GM21529 (cell line): ENCODE results near the gene UBE2L6.
"Not testable (repeated sequence)": the region's sequence is repeated elsewhere in the genome, so short reads cannot be mapped to it uniquely, and the experiment has no call there.

Source experiments
- ATAC-seq: cut with Tn5 transposase; IDR thresholded peaks from one replicate; pipeline ENCODE4 v1.9.1; 2021; ENCODE audit not compliant: unreplicated experiment

Gene UBE2L6

DNA sequence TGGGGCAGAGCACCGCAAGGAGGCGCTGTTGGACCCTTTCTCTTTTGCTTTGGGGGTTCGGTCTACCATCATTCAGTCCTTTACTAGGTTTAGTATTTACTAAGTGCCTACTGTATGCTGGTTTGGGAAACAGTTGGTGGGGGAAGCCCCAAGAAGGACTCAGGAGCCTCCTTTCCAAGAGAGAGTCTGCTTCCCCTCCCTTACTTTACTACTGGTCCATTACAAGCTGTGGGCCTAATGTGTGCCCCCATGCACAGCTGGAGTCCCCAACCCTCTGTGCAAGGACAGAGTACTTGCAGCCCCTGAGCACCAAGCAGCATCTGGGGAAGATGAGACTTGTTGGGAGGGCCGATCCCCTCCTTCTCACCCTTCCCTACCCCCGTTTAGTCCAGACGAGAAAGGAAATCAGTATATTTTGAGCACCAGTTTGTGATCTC lies 876 bp upstream of the UBE2L6 start:
- ATAC-seq = peak; percentile 67

GRCh38 chr11:57566905-57567514 lies 462 bp downstream of the UBE2L6 start:
- ATAC-seq = peak; percentile 1

- ATAC-seq = peak; percentile 68
These were observed 1.2 kb downstream of the UBE2L6 start for GRCh38 chr11:57566005-57566904.

DNA sequence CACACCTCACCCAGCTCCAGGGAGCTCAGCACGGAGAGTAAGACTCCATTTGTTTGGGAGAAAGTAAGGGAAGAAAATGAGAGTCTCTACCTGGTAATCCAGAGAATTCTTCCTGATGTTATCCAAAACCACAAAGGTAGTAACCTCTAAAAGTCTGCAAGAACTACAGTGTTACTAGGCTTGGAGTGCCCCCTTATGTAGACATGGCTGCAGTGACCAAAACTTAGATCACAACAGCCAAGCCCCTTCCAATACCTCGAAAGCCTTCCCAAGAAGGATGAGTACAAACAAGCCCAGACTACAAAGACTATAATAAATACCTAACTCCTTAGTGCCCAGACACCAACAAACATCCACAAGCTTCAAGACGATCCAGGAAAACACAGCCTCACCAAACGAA lies 4.9 kb downstream of the UBE2L6 start:
- ATAC-seq = no peak

GRCh38 chr11:57560146-57560545 lies 7.3 kb downstream of the UBE2L6 start:
- no peak for ATAC-seq

- no peak for ATAC-seq
These were observed 11.4 kb downstream of the UBE2L6 start for GRCh38 chr11:57556041-57556440.

GRCh38 chr11:57555393-57555792 lies 12.1 kb downstream of the UBE2L6 start:
- ATAC-seq = no peak

DNA sequence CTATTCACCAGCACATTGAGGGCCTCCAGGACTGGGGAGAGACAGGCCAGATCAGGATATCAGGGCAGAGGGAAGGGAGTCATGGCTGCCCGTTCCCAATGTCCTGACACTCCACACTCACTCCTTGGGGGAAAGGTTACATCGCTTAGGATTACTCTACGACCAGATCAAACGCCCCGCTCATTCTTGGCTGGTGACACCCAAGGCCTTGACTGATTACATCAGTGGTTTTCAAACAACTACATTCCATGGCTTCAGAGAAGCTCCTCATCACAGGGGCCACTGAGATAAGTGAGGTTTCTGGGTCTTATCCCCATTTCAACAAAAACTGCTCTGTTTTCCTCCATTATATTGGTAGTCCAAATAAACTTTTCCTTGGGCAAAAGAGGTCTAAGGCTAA lies 15.0 kb downstream of the UBE2L6 start:
- ATAC-seq = no peak

DNA sequence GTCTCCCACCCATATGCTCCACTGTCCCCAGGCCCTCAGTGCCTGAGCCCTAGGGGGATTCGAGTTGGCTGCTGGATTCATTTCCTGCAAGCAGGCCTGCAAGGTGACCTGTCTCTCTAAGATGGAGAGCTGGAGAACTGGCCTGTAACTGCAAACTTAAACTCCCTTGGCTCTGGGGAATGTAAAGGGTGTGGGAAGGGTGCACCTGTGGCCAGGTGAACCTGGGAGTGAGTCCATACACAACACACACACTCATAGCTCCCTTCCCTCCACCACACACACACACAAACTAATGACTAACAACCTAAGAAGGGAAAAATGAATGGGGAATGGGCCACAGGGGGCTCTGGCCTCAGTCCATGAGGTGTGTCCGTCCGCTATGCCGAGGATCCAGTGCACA lies 15.5 kb downstream of the UBE2L6 start:
- ATAC-seq = no peak

GRCh38 chr11:57549983-57550382 lies 17.5 kb downstream of the UBE2L6 start:
- ATAC-seq = no peak

GRCh38 chr11:57547854-57548377 lies 19.6 kb downstream of the UBE2L6 start:
- ATAC-seq = peak; percentile 87

DNA sequence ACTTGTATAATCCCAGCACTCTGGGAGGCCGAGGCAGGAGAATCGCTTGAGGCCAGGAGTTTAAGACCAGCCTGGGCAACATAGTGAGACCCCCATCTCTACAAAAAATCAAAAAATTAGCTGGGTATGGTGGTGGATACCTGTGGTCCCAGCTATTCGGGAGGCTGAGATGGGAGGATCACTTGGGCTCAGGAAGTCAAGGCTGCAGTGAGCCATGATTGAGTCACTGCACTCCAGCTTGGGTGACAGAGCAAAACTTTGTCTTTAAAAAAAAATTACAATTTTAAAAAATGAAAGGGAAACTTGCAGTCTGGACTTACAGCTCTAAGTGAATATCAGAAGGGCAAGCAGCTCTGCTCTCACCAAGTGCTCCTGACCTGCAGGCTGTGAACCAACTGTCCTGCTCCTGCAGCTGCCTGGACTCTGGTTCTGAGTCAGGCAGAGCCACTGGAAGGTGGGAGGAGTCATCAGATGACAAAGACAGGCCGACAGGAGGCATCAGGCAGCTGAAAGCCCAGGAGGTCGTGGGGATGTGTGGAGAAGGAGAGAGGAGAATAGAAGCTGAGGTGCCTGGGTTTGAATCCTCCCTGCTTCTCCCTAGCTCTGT lies 20.5 kb downstream of the UBE2L6 start:
- ATAC-seq = peak; percentile 65

DNA sequence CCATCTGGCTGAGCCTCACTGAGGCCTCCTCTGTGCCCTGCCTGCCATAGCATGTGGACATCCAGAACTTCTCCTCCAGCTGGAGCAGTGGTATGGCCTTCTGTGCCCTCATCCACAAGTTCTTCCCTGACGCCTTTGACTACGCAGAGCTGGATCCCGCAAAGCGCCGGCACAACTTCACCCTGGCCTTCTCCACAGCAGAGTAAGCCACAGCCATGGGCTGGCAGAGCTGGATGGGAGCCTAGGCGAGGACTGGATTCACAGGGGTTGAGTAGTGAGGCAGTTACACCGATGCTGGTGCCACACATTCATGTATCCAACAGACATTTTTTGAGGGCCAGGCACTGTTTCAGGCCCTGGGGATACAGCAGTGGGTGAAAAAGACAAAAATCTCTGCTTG lies 21.0 kb downstream of the UBE2L6 start:
- no peak for ATAC-seq

DNA sequence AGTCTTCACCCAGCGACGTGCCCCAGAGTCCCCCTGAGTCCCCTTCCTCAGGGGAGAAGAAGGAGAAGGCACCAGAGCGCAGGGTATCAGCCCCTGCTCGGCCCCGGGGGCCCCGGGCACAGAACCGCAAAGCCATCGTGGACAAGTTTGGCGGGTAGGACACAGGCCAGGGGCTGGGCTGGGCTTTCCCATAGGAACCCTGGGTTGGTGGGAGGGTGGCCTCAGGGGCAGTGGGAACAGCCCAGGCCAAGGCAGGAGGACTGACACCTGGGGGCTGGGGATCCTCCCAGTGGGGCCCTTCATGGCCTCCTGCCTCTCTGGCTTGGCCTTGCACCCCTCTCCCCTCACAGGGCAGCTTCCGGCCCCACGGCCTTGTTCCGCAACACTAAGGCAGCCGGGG lies 21.6 kb downstream of the UBE2L6 start:
- no peak for ATAC-seq

DNA sequence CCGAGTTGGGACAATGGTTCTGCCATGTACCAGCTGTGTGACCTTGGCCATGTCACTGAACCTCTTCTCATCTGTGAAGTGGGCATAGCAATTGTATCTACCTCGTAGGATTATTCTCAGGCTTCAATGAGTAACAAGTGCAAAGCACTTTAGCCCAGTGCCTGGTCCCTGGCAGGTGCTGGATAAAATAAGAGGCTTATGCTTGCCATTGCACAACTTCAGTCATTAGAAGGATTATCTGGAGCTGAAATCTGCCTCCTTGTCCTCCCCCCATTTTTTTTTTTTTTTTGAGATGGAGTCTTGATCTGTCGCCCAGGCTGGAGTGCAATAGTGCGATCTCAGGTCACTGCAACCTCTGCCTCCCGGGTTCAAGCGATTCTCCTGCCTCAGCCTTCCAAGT lies 22.9 kb downstream of the UBE2L6 start:
- no peak for ATAC-seq

DNA sequence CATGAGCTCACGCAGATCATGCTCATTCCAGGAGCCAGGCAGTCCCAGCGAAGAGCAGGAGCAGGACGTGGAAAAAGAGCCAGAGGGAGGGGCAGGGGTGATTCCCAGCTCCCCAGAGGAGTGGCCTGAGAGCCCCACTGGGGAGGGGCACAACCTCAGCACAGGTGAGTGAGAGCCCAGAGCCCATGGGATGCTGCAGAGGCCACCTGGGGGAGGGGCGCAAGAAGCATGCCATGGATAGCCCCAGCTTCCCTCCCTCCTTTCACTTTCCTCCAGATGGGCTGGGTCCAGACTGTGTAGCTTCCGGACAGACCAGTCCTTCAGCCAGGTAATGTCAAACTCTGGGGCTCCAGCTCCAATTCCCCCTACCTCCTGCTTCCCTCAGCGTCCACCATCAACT lies 23.9 kb downstream of the UBE2L6 start:
- no peak for ATAC-seq

DNA sequence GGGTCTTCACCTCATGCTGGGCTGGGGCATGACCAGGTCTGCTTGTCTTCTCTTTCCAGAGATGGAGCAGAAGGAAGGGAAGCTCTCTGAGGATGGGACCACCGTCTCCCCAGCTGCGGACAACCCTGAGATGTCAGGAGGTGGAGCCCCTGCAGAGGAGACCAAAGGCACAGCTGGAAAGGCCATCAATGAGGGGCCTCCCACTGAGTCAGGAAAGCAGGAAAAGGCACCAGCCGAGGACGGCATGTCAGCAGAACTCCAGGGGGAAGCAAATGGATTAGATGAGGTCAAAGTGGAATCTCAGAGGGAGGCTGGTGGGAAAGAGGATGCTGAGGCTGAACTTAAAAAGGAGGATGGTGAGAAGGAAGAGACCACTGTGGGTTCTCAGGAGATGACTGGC lies 24.9 kb downstream of the UBE2L6 start:
- no peak for ATAC-seq

DNA sequence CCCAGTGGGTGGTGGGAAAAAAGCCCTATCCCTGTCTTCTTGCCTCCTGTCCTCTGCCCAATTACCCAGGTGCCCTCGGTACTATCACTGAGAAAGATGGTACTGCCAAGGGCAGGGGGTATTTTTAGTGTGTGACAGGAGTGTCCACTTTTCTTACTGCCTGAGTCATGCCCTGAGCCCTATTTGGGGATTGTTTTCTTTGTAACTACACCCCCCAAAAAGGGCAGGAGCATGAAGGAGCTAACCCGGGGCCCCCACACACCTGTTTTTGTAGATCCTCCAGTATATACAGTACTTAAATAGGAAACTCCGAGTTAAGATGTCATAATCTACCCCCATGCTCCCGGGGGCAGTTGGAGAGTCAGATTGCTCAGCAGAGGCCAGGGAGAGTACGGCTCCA lies 26.3 kb downstream of the UBE2L6 start:
- ATAC-seq = no peak

DNA sequence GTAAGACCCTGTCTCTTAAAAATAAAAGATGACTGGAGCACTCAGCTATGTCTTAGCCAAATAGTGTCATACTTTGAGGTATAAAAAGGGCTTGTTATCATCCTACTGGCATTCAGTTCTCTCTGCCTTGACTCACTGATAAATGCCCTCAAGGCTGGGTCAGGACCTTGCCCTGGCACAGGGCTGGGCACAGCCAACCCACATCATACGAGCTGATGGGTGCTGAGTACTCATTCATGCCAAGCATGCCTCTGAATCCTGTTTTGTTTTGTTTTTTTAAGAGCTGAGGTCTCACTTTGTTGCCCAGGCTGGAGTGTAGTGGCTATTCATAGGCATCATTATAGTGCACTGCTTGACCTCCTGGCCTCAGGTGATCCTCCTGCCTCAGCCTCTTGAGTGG lies 28.1 kb downstream of the UBE2L6 start:
- ATAC-seq = no peak

DNA sequence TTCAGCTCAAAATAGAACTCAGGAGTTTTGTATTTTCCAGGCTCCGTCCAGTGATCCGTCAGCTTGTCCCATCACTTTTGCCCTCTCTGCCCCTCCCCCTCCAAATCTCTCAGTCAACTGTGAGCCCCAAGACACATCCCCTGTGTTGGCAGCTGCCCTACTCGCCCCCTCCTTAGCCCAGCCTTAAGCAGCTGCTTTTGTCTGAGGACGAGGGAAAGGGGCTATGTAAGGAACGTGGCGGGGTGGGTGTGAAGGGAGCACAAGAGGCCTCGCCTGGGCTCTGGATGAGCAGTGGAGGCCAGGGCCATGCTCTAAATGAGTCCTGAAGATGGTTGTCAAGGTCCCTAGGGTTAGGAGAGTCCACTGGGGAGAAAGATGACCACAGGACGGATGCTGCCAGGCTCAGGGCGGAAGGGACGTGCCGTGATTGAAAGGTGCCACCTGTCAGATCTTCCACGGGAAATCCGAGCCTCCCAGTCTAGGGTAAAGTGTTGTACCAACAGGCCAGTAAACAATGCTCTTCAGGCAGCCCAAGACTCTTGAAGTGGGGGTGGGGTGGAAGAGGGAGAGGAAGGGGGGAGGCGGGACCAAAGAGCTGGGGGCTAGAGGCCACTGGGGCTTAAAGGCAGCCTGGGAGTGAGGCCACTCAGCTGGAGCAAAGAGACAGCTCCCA lies 30.4 kb downstream of the UBE2L6 start, which contains the start of gene SMTNL1:
TSS of gene SMTNL1 (plus strand) at position 649 of the 673 bp plus-strand sequence. CDS start 5,048 bp downstream, outside the sequence.
- ATAC-seq = no peak

DNA sequence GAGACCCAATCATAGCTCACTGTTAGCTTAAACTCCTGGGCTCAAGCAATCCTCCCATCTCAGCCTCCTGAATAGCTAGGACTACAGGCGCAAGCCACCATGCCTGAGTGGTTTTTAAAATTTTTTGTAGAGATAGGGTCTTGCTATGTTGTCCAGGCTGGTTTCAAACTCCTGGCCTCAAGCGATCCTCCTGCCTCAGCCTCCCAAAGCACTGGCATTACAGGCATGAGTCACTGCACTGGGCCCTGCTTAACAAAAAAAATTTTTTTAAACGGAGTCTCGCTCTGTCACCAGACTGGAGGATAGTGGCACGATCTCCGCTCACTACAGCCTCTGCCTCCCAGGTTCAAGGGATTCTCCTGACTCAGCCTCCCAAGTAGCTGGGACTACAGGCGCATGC lies 33.0 kb downstream of the UBE2L6 start:
- ATAC-seq = not testable (repeated sequence)
